Smooth muscle cell (in vitro differentiated cells): Measurements from ENCODE around the gene MORF4L1. TPM values are rescaled to one million over a fixed set of nuclear protein-coding genes. Genes with fewer than 3 reads are reported as not detected.

Experiments
- DNase-seq: peaks from one replicate; lab custom pipeline; 2025; ENCODE audit not compliant: unreplicated experiment; lab: John Stamatoyannopoulos, UW
- H2AFZ ChIP-seq: fragments of 200-600 bp; sonication (generic); 2 replicates; pipeline ENCODE4 v1.6.0; 2016; ENCODE audit warnings: antibody characterized with exemption, low read depth, mild to moderate bottlenecking
- H3F3A ChIP-seq: fragments of 200-600 bp; sonication (generic); 2 replicates; pipeline ENCODE4 v1.6.0; 2017; ENCODE audit warnings: antibody characterized with exemption, low read depth
- H3K27ac ChIP-seq: fragments of 200-600 bp; sonication (generic); 2 replicates; pipeline ENCODE4 v1.5.1; 2016; ENCODE audit warnings: low read depth, mild to moderate bottlenecking
- H3K27me3 ChIP-seq: fragments of 200-600 bp; sonication (generic); 2 replicates; pipeline ENCODE4 v1.6.1; 2016; ENCODE audit warnings: low read depth, mild to moderate bottlenecking
- H3K36me3 ChIP-seq: fragments of 200-600 bp; sonication (generic); 2 replicates; pipeline ENCODE4 v1.5.1; 2016; ENCODE audit warnings: low read depth
- H3K4me1 ChIP-seq: fragments of 200-600 bp; sonication (generic); 2 replicates; pipeline ENCODE4 v1.5.1; 2016; ENCODE audit warnings: low read depth
- H3K4me2 ChIP-seq: fragments of 200-600 bp; sonication (generic); 2 replicates; pipeline ENCODE4 v1.6.0; 2016; ENCODE audit warnings: mild to moderate bottlenecking
- H3K4me3 ChIP-seq: fragments of 200-600 bp; sonication (generic); 2 replicates; pipeline ENCODE4 v1.5.1; 2016; ENCODE audit warnings: mild to moderate bottlenecking
- H3K79me2 ChIP-seq: fragments of 200-600 bp; sonication (generic); 2 replicates; pipeline ENCODE4 v1.6.0; 2016; ENCODE audit warnings: low read depth, mild to moderate bottlenecking
- H3K9ac ChIP-seq: fragments of 200-600 bp; sonication (generic); 2 replicates; pipeline ENCODE4 v1.6.0; 2016; ENCODE audit warnings: low read depth
- H3K9me3 ChIP-seq: fragments of 200-600 bp; sonication (generic); replicated peaks from 2 replicates; pipeline ENCODE4 v1.5.1; 2016; ENCODE audit warnings: low read depth
- H4K20me1 ChIP-seq: fragments of 200-600 bp; sonication (generic); 2 replicates; pipeline ENCODE4 v1.6.0; 2016; ENCODE audit warnings: low read depth
- WGBS: methylation state at CpG from one replicate; pipeline ENCODE4 v1.1.7; 2016; ENCODE audit warnings: low lambda C conversion rate; 5-methylcytosine and 5-hydroxymethylcytosine counted together
- polyA plus RNA-seq: library from polyadenylated mRNA; unstranded; fragments of >200 nt; fragmentation: Nextera tagmentation; extraction: Ambion mirVana; gene quantifications from 2 replicates; pipeline ENCODE4 v1.2.1, GENCODE V29; 2016
- total RNA-seq: library from RNA; depleted of rRNA; stranded (reverse); fragments of >200 nt; gene quantifications from 2 replicates; pipeline ENCODE4 v1.2.3, GENCODE V29; 2014
- TF ChIP-seq, protein P1 (sequence below): fragments of 200-600 bp; sonication (generic); IDR thresholded peaks from 2 replicates; pipeline ENCODE4 v1.5.1; 2017; ENCODE audit warnings: borderline replicate concordance, mild to moderate bottlenecking, antibody characterized with exemption; ENCODE audit not compliant: insufficient read depth, poor library complexity, severe bottlenecking

The MORF4L1 gene
- total and polyA plus RNA-seq, 2 experiments from 2014 or later: 399 to 457 TPM

GRCh38 chr15:78934655-78935023 is 61.9 kb downstream of the MORF4L1 start:
- Histone ChIP-seq H3K27ac (no peak overlapping the region), H3K4me2 (no peak overlapping the region), H4K20me1 (no peaks in the 10 kb centered on the region), H2AFZ (no peak overlapping the region), H3K79me2 (no peaks in the 10 kb centered on the region), H3K4me3 (no peak overlapping the region), H3K27me3 (no peaks in the 10 kb centered on the region), H3K36me3 (no peaks in the 10 kb centered on the region), H3K9me3 (no peaks in the 10 kb centered on the region), H3K4me1 (no peaks in the 10 kb centered on the region), H3F3A (no peaks in the 10 kb centered on the region), H3K9ac (no peak overlapping the region)
- DNase-seq: no peak
- TF ChIP-seq, protein P1, sequence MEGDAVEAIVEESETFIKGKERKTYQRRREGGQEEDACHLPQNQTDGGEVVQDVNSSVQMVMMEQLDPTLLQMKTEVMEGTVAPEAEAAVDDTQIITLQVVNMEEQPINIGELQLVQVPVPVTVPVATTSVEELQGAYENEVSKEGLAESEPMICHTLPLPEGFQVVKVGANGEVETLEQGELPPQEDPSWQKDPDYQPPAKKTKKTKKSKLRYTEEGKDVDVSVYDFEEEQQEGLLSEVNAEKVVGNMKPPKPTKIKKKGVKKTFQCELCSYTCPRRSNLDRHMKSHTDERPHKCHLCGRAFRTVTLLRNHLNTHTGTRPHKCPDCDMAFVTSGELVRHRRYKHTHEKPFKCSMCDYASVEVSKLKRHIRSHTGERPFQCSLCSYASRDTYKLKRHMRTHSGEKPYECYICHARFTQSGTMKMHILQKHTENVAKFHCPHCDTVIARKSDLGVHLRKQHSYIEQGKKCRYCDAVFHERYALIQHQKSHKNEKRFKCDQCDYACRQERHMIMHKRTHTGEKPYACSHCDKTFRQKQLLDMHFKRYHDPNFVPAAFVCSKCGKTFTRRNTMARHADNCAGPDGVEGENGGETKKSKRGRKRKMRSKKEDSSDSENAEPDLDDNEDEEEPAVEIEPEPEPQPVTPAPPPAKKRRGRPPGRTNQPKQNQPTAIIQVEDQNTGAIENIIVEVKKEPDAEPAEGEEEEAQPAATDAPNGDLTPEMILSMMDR: no peak
- 77% methylated on average over 5 of the region's 5 CpGs for WGBS

DNA sequence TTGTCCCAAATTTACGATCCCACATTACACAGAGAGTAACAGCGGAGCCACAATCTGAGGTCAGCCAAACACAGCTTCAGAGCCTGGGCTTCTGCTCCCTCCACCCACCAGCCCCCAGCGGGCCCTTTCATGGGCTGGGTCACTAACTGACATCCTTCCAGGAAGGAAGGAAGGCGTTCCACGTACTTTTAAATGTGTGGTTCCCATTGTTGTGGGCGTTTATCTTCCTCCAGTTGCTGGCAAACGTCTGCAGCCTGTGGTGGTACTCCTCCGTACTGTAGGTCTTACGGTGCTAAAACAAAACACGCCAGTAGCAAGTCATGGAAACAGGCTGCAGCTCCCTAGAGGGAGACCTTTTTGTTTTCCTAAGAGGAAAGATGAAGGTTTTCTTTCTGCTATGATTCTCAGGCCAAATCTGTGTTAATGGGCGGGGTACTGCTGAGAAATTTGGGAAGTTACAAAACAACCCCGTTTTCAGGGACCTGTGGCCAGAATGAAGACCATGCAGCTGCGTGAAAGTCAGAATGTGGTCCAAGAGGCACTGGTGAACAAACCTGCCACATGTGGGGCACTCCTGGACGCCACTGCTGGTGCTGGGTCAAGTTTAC is 64.5 kb downstream of the MORF4L1 start:
- H3K27me3 ChIP-seq: no peaks in the 10 kb centered on the region
- 79% methylated on average over 14 of the region's 14 CpGs for WGBS
- no peak overlapping the region for H3K9ac ChIP-seq
- no peak overlapping the region for H3K4me2 ChIP-seq
- no peak overlapping the region for H3K27ac ChIP-seq
- no peak for DNase-seq
- H2AFZ ChIP-seq: no peak overlapping the region
- H3K4me1 ChIP-seq: no peaks in the 10 kb centered on the region
- TF ChIP-seq, protein P1: no peak
- H3K9me3 ChIP-seq: no peaks in the 10 kb centered on the region
- H3K4me3 ChIP-seq: no peak overlapping the region
- no peaks in the 10 kb centered on the region for H3K36me3 ChIP-seq
- no peaks in the 10 kb centered on the region for H3F3A ChIP-seq
- no peaks in the 10 kb centered on the region for H4K20me1 ChIP-seq
- no peaks in the 10 kb centered on the region for H3K79me2 ChIP-seq

- DNase-seq: no peak
- Histone ChIP-seq H3K4me1 (no peaks in the 10 kb centered on the region), H3F3A (no peaks in the 10 kb centered on the region), H3K4me3 (no peak overlapping the region), H2AFZ (no peak overlapping the region), H3K79me2 (no peaks in the 10 kb centered on the region), H4K20me1 (no peaks in the 10 kb centered on the region), H3K27me3 (no peaks in the 10 kb centered on the region), H3K27ac (no peak overlapping the region), H3K9ac (no peak overlapping the region), H3K9me3 (no peaks in the 10 kb centered on the region), H3K4me2 (no peak overlapping the region), H3K36me3 (no peaks in the 10 kb centered on the region)
- WGBS: 93% methylated on average over 6 of the region's 6 CpGs
- TF ChIP-seq, protein P1: no peak
These were observed 66.2 kb downstream of the MORF4L1 start for GRCh38 chr15:78938658-78939488.
